ENCODE results near the gene ATAD1.
"Not testable (repeated sequence)": the region's sequence is repeated elsewhere in the genome, so short reads cannot be mapped to it uniquely, and the experiment has no call there.

The ATAD1 gene

DNA sequence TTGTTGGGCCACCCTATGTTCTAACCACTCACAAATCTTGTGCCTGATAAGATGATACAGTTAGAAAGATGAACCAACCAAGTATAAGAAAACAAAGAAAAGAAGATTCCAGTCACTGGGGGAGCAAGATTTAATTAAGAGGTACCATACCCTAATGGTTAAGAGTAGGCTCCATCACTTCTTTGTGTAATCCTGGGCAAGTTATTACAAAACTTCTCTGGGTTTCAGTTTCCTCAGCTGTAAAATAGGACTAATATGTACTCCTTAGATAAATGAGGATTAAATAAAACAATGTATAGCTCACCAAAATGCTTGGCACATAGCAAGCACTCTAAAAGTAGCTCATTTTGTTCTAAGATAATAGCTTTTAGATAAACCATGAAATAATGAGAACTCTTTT lies 58.5 kb downstream of the ATAD1 start:
- no peak for DNase-seq (ENCODE audit: low read depth in 4 of 4, low spot score in 1 of 4)

DNA sequence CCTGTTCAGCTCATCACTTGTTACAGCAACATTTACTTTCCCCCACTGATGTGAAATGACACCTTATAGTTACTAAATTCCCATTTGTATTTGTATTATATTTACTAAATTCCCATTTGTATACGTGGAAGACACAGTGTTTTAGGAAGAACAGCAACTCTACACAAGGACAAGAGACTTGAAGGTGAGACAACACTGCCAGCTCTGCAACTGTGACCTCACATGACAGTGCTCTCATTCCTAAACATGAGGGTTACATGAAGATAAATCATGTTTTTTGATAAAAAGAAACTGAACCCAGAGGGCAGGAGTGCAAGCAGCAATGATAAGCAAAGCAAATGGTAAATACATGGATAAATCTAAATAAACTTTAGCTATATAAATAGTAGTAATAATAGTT lies 60.3 kb downstream of the ATAD1 start:
- no peak for DNase-seq (ENCODE audit: low read depth in 4 of 4, low spot score in 1 of 4)

DNA sequence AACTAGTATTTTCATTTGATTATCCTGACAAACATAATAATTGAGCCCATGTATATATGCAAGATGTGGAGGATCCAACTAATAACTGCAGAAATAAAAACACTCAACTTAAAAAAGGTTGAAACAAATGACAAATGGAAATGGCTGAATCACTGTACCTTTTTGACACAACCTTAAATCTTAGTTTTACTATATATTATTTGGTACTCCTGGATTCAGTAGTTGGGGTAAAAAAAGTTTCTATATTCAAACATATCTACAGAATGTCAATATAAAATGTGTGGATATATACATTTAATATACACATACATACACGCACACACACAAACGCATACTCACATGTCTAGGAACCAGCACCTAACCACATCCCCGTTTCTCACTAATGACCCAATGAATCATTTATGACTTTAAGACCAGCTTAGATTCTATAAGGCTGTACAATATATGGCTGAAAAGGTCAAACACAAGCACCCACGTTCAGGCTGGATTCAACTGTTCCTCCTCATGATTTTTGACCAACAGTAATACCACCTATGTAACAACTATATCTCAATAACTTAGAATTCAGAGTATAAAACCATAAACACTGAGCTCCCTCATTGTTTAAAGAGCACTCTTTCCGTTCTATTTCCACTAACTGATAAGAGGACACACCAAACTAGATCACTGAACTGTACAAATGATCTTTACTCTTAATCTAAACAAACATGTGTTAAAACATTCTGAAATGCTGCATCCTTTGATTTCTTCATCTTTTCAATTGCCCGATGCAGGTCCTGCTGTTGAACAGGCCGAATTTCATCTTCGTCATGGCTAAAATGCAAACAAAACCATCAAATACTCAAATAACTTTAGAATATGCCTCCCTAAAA lies 63.8 kb downstream of the ATAD1 start:
- DNase-seq (ENCODE audit: low read depth in 4 of 4, low spot score in 1 of 4): no peak

DNA sequence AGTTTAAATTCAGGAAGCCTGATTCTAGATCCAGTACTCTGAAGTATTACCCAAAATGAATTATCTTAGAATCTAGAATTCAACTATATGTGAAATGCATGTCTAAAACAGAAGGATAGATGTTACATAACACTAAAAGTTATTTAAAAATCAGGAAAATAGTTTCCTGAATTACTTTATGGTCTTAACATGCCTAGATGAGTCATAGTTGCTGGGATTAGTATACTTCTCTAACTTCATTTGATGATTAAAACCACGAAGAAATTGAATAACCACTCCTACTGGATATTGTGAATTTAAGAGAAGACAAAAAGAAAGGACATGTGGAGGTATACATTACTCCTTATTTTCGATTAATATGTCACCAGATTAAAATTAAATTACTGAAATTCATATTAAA lies 65.5 kb downstream of the ATAD1 start:
- no peak for DNase-seq (ENCODE audit: low read depth in 4 of 4, low spot score in 1 of 4)

DNA sequence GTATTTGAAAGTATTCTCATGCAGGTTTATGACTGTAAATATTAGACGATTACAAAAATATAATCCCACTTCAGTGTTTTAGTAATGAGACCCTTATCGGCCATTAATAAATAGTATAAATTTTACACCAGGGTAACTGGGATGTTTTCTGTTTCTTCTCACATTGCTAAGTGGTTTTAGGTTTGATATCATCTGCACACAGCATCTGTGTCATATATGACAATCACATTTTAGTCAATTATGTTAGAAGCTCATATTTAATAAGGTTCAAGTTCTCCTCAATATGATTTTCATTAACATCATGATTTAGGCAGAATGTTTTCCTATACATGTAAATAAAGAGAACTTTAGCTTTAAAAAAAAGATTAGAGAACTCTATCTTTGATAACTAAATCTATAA lies 66.8 kb downstream of the ATAD1 start:
- no peak for DNase-seq (ENCODE audit: low read depth in 4 of 4, low spot score in 1 of 4)

DNA sequence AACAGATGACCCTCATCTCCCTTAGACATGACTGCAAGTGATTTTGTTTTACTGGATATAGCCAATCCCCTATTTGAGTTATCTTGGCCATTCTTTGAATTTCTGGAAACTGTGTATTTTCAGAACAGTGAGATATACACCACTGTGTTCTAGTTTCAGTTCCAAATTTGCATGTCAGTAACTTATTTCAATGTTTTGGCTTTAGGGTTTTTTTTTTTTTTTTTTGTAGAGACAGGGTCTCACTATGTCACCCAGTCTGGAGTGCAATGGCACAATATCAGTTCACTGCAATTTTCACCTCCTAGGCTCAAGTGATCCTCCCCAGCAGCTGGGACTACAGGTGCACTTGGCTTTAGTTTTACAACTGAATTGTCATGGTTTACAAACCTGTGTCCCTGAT lies 67.2 kb downstream of the ATAD1 start:
- DNase-seq (ENCODE audit: low read depth in 4 of 4, low spot score in 1 of 4): no peak

DNA sequence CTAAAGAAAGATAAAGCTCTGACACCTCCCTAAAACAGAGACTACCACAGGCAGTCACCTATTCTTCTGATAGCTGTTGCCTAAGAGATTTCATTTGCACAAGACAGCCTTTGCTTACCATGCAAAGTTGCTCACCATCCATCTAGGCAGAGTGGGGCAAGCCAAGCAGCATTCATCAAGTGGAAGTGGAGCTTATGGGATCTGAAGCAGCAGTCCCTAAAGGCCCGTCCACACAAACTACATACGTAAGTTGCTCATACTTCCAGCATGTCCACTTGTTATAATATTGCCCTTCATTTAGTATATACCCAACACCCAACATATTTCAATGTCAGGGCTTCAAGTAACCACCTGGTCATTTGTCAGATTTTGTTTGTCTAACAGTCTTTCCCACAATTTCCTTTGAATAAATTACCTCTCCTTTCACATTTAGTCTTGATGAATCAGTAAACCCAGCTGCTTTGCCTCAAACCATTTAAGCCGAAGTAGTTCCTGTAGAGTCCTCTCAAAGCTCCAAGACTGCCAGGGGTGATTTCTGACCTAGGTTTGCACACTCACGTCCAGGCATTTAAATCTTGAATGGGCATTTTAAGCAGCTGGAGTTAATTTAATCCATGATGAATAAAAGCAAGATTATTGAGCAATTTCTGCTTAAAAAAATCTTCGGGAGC lies 67.9 kb downstream of the ATAD1 start:
- no peak for DNase-seq (ENCODE audit: low read depth in 4 of 4, low spot score in 1 of 4)

DNA sequence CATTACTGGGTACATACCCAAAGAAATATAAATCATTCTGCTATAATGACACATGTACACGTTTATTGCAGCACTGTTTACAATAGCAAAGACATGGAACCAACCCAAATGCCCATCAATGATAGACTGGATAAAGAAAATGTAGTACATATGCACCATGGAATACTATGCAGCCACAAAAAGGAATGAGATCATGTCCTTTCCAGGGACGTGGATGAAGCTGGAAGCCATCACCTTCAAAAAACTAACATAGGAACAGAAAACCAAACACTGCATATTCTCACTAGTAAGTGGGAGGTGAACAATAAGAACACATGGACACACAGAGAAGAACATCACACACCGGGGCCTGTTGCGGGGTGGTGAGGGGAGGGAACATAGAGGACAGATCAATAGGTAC lies 69.8 kb downstream of the ATAD1 start:
- not testable (repeated sequence) for DNase-seq (ENCODE audit: low read depth in 4 of 4, low spot score in 1 of 4)

DNA sequence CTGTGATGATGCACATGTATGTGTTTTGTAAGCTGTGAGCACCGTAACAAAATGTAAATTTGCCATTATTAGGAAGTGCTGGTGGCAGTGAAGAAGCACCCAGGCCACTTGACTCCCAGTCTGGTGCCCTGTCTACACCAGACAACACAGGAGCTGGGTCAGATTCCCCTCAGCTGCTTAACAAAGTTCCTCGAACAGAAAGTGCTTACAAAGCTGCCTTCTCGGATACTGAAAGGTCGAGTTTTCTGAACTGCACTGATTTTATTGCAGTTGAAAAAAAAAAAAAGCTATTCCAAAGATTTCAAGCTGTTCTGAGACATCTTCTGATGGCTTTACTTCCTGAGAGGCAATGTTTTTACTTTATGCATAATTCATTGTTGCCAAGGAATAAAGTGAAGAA lies 71.1 kb downstream of the ATAD1 start:
- no peak for DNase-seq (ENCODE audit: low read depth in 4 of 4, low spot score in 1 of 4)

DNA sequence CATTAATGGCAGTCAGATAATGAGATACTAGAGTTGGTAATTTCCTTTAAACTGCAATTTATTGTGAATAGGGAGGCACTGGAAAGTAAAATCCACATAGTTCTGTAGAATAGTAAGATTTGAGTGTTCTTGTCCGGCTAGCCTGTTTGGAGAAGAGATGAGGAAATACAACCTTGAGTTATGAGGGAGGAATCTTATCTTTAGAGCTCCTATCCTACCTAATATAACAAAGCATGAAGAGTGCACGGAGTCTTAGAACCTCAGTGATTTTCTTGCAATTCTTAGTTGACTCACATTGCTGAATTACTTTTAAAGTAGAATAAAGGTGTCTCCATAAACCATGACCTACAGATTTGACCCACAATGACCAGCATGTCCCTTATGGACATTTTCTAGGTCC lies 73.4 kb downstream of the ATAD1 start:
- DNase-seq (ENCODE audit: low read depth in 4 of 4, low spot score in 1 of 4): no peak

DNA sequence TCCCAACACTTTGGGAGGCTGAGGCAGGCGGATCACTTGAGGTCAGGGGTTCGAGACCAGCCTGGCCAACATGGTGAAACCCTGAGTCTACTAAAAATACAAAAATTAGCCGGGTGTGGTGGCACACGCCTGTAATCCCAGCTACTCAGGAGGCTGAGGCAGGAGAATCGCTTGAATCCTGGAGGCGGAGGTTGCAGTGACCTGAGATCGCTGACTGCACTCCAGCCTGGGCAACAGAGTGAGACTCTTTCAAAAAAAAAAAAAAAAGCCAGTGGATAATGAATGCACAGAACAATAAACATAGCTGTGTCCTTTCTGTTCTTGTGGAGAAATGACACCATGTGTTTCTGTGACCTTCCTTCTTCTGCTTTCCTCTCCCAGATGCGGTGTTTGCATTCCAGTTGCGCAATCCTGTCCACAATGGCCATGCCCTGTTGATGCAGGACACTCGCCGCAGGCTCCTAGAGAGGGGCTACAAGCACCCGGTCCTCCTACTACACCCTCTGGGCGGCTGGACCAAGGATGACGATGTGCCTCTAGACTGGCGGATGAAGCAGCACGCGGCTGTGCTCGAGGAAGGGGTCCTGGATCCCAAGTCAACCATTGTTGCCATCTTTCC lies 74.9 kb downstream of the ATAD1 start:
- DNase-seq (ENCODE audit: low read depth in 4 of 4, low spot score in 1 of 4): not testable (repeated sequence)

DNA sequence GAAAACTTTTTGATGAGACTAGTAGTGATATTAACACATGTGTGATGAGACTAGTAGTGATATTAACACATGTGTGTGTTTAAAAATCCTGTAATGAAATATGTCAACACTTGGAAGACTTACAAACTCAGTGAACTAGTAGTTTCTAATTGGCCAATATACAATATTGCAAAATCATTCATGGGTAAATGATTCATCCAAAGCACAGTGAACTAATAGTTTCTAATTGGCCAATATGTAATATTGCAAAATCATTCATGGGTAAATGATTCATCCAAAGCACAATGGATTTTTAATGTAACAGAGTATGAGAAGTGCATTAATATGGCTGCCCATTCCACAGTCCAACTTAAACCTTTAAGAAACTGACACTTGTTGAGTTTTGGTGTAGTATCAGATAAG lies 77.8 kb downstream of the ATAD1 start:
- no peak for DNase-seq (ENCODE audit: low read depth in 4 of 4, low spot score in 1 of 4)

DNA sequence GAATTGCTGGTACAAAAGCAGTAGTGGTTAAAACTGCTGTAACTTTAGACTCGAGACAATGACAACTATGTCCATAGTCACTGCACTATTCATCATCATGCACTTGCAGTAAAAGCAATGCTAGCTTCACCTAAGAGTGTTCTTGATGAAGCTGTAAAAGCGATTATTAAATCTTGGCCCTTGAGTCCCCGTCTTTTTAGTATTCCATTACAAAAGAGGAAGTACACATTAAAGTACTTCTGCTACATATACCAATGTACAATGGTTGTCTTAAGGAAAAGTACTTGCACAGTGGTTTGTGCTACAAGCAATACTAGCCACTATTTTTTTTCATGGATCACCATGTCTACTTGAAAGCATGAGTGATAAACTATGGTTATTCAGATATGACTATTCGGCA lies 78.3 kb downstream of the ATAD1 start:
- no peak for DNase-seq (ENCODE audit: low read depth in 4 of 4, low spot score in 1 of 4)

DNA sequence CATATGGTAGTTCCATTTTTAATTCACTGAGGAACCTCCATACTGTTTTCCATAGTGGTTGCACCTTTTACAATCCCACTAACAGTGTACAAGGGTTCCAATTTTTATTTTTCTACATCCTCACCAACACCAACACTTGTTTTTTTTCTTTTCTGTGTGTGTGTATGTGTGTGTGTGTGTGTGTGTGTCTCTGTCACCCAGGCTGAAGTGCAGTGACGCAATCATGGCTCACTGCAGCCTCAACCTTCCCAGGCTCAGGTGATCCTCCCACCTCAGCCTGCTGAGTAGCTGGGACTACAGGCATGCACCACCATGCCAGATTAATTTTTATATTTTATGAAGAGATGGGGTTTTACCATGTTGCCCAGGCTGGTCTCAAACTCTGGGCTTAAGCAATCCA lies 79.8 kb downstream of the ATAD1 start:
- DNase-seq (ENCODE audit: low read depth in 4 of 4, low spot score in 1 of 4): not testable (repeated sequence)

DNA sequence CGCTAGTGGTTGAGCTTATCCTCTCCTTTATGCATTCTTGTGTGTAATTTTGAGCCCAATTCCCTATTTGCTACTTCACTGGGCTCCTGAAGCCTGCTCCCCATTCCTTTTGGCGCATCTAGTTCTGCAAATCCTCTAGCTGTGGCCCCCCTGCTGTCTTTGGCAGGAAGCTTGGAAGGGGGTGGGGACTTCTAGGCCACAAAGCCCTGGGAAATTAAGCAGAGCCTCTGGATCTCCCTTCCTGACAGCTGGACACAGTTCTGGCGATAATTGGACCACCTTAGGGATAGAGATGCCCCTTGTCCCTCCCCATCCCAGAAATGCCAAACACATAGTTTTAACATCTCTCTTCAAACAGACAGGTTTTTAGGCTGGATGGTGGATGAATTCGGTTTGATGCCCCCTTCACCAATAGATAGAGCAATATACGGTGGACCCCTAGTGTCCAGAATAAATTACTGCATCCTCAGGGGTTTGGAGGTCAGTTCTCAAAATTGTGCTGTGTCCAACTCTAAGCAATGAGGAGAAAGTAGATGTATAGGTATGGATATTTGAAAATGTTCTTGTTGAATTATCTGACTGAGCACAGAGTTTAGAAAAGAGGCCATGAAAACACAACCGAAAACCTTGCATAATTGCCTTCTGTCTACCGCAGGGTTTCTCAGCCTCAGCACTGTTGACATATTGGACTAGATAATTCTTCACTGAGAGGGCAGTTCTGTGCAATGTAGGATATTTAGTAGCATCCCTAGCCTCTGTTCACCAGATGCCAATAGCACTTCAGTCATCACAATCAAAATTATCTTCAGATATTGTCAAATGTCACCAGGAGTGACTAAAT lies 82.8 kb downstream of the ATAD1 start:
- no peak for DNase-seq (ENCODE audit: low read depth in 4 of 4, low spot score in 1 of 4)

DNA sequence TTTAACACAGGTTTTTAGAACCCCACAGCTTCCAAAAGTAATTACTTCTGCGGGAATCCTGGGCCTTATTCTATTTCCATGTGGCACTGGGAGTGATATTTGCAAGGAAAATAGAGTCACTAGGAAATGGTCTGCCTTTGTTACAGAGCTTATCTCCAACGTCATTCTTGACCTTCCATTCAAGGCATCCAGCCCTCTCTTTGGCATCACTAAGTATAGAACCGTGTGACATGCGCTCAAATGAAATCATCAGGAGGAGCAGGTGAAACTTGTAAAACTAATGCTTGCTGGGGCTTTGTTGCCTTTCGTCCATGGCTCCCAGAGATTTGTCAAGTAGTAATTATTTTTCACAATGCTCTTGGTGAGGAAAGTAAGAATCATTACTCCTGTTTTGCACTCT lies 84.9 kb downstream of the ATAD1 start:
- DNase-seq (ENCODE audit: low read depth in 4 of 4, low spot score in 1 of 4): no peak

DNA sequence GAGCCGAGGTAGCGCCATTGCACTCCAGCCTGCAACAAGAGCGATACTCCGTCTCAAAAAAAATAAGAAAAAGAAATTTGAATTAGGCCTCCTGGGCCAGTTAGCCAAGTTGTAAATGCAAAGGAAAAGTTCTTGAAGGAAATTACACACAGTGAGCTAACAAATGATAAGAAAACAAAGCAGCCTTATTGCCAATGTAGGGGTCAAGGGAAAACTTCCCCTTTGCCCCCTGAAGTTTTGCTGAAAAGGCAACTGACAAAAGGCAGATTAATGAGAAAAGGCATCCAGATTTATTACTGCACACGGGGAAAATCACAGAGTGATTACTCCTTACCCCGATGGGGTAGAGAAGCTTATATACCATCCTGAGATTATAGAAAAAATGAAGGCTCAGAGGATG lies 88.1 kb downstream of the ATAD1 start:
- DNase-seq (ENCODE audit: low read depth in 4 of 4, low spot score in 1 of 4): no peak

DNA sequence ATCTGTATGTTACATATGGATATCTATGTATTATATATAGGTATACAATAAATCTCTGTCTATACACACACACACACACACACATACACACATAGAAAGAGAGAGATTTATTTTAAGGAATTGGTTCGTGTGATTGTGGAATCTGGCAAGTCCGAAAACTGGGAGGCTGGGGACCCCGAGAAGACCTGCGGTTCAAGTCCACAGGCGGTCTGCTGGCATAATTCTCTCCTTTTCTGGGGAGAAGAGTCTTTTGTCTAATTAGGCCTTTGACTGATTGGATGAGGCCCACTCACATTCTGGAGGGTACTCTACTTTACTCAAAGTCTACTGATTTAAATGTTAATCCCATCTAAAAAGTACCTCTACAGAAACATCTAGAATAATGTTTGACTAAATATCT lies 93.2 kb downstream of the ATAD1 start:
- no peak for DNase-seq (ENCODE audit: low read depth in 4 of 4, low spot score in 1 of 4)

DNA sequence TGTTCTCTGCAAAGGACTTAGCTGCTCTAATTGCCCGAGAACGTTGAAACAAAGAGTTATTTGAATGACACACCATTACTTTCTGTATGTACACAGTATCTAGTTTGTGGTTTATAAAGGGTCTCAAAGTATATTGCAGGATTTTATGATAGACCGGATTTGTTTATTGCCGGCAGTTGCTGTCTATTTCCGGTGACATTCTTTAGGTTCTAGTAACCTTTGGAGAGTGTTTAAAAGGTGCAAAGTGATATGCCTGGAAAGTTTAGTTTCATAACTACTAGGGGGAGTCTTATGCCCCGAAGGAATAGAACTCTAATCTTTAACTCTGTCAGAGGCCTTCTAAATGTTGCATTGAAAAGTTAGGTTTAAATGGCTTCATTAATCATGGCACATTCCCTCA lies 94.5 kb downstream of the ATAD1 start:
- DNase-seq (ENCODE audit: low read depth in 4 of 4, low spot score in 1 of 4): no peak

DNA sequence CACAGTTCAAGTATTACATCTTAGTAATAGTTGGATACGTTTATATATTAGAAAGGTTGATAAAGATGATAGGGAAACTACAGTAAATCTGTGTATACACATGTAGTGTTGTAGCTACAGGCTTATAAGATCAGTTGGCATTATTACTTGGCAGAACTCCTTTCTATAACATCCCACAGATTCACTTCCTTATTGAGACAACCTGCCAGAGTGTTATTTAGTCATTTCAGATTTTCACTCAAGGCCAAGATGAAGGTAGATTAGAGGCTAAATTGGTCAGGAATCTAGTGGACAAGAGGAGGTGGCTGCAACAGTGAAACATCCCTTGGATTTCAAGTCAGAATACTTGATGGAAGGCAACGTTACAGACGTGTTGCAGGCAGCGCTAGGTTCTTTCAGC lies 95.3 kb downstream of the ATAD1 start:
- DNase-seq (ENCODE audit: low read depth in 4 of 4, low spot score in 1 of 4): no peak

DNA sequence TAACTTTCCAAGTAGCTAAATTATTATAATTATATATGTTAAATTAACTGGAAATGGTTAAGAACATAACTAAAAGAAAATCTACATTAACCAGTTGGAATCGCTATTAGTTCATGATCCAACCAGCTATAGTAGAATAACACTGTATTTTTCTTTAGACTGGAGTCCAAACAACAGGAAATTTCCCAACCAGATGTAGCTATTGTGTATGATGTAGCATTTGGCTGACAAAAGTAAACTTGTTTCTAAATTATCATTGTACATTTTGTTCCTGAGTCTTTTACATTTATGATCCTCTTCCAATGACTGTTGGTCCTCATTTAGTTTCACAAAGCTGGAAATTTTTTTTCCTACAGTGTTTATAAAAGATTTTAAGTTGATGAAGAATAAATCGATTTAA lies 96.2 kb downstream of the ATAD1 start:
- DNase-seq (ENCODE audit: low read depth in 4 of 4, low spot score in 1 of 4): no peak
